NT2/D1 (cell line): ENCODE data around the gene TMEM125.

Source experiments
- SUZ12 ChIP-seq: IDR thresholded peaks from 2 replicates; pipeline ENCODE4 v1.6.1; 2011; ENCODE audit not compliant: insufficient read length, insufficient read depth; ENCODE audit errors: extremely low read depth
- YY1 ChIP-seq: IDR thresholded peaks from 2 replicates; pipeline ENCODE4 v1.6.1; 2011; ENCODE audit not compliant: insufficient read length, insufficient read depth
- ZNF274 ChIP-seq: IDR thresholded peaks from 2 replicates; pipeline ENCODE4 v1.6.1; 2011; ENCODE audit warnings: mild to moderate bottlenecking, low read depth, low read length

- TF ChIP-seq ZNF274 (no peak), YY1 (no peak), SUZ12 (no peak)
These were observed 48.2 kb downstream of the TMEM125 start for GRCh38 chr1:43317817-43318471.
